Stimulated activated CD4-positive, alpha-beta T cell treated with anti-CD3 and anti-CD28 coated beads, Interleukin-2, amount 100 ng/mL, for 4 hours (primary cell): ENCODE data around the gene ABCC10.
"Not testable (repeated sequence)": the region's sequence is repeated elsewhere in the genome, so short reads cannot be mapped to it uniquely, and the experiment has no call there.

Experiments
- DNase-seq: peaks from one replicate; pipeline ENCODE4 v3.0.0-alpha.2; 2020; ENCODE audit warnings: low read depth

Gene ABCC10

GRCh38 chr6:43496370-43497128 lies 69.2 kb downstream of the ABCC10 start:
- DNase-seq, result no peak

- DNase-seq, result no peak
These were observed 69.7 kb downstream of the ABCC10 start for GRCh38 chr6:43497129-43497396.

- DNase-seq, result no peak
These were observed 70.3 kb downstream of the ABCC10 start for GRCh38 chr6:43497689-43498088.

- DNase-seq, result not testable (repeated sequence)
These were observed 71.0 kb downstream of the ABCC10 start for GRCh38 chr6:43498291-43498690.

- no peak for DNase-seq
These were observed 71.9 kb downstream of the ABCC10 start for GRCh38 chr6:43499028-43499815.
